Lower leg skin (tissue), 3 donors: ENCODE results near the gene HSPA5.

Source experiments
- POLR2A ChIP-seq, 2 donors: fragments of 450-650 bp; IDR thresholded peaks; one replicate each; pipeline ENCODE4 v1.6.1; 2016 to 2017; ENCODE audit warnings: antibody characterized with exemption in 2 of 2, mild to moderate bottlenecking in 1 of 2, moderate library complexity in 1 of 2
- TF ChIP-seq, protein P1 (sequence below), 3 donors: fragments of 450-650 bp; IDR thresholded peaks; one replicate each; pipeline ENCODE4 v1.5.1; 2016; ENCODE audit warnings: antibody characterized with exemption in 3 of 3, mild to moderate bottlenecking in 3 of 3, moderate library complexity in 2 of 3

DNA sequence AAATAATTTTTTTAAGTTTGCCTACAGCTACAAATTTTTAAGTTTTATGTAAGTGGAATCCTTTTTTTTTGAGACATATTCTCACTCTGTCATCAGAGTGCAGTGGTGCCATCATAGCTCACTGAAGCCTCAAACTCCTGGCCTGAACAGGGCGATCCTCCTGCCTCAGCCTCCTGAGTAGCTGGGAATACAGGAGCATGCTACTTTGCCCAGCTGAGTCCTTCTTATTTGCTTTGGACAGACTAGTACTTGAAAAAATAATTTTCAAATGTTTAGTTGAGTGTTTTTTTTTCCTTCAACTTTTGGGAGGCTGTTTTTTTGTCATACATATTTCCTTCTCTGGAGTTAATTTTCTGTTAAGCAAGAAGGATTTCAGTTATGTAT is 27.9 kb upstream of the HSPA5 start:
- TF ChIP-seq, protein P1, sequence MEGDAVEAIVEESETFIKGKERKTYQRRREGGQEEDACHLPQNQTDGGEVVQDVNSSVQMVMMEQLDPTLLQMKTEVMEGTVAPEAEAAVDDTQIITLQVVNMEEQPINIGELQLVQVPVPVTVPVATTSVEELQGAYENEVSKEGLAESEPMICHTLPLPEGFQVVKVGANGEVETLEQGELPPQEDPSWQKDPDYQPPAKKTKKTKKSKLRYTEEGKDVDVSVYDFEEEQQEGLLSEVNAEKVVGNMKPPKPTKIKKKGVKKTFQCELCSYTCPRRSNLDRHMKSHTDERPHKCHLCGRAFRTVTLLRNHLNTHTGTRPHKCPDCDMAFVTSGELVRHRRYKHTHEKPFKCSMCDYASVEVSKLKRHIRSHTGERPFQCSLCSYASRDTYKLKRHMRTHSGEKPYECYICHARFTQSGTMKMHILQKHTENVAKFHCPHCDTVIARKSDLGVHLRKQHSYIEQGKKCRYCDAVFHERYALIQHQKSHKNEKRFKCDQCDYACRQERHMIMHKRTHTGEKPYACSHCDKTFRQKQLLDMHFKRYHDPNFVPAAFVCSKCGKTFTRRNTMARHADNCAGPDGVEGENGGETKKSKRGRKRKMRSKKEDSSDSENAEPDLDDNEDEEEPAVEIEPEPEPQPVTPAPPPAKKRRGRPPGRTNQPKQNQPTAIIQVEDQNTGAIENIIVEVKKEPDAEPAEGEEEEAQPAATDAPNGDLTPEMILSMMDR (IDR thresholded peaks at IDR 0.05) = no peak
- no peak for TF ChIP-seq POLR2A (IDR thresholded peaks at IDR 0.05)
